ENCODE measurements around the gene CHD1. TPM values are rescaled to one million over a fixed set of nuclear protein-coding genes. Genes with fewer than 3 reads are reported as not detected.

The CHD1 gene
- total RNA-seq, 2 donors from 2014 or later: 20.4 to 20.6 TPM

DNA sequence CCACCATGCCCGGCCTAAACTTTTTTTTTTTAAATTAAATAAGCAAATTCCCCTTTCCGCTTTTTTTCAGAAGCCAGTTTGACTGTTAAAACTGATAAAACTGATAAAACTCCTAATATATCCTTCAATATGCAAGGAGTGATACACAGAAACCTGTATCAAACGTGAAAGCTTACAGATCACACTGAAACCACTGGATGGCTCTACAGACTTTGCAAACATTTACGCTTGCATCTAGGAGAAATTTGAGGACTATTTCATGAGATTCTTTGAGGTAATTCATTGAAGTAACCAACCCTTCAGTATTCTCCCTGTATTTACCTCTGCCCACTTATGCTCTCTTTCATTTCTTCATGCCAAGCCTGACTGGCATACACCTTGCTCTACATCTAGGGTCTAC is 40.6 kb upstream of the CHD1 start:
- DNase-seq (ENCODE audit: low spot score): no peak
- Histone ChIP-seq H3K9me3 (peaks cover 0 to 8% of the 10 kb centered on the region in 2 donors), H3K36me3 (no peaks in the 10 kb centered on the region), H3K4me3 (no peak overlapping the region), H3K4me1 (no peaks in the 10 kb centered on the region), H3K27ac (no peak overlapping the region), H3K27me3 (no peaks in the 10 kb centered on the region)
- TF ChIP-seq, protein P1, sequence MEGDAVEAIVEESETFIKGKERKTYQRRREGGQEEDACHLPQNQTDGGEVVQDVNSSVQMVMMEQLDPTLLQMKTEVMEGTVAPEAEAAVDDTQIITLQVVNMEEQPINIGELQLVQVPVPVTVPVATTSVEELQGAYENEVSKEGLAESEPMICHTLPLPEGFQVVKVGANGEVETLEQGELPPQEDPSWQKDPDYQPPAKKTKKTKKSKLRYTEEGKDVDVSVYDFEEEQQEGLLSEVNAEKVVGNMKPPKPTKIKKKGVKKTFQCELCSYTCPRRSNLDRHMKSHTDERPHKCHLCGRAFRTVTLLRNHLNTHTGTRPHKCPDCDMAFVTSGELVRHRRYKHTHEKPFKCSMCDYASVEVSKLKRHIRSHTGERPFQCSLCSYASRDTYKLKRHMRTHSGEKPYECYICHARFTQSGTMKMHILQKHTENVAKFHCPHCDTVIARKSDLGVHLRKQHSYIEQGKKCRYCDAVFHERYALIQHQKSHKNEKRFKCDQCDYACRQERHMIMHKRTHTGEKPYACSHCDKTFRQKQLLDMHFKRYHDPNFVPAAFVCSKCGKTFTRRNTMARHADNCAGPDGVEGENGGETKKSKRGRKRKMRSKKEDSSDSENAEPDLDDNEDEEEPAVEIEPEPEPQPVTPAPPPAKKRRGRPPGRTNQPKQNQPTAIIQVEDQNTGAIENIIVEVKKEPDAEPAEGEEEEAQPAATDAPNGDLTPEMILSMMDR (IDR thresholded peaks at IDR 0.05): no peak

- TF ChIP-seq, protein P1 (IDR thresholded peaks at IDR 0.05): no peak
- no peak for DNase-seq (ENCODE audit: low spot score)
- no peaks in the 10 kb centered on the region for H3K4me1 ChIP-seq
- H3K36me3 ChIP-seq: no peaks in the 10 kb centered on the region
- H3K27me3 ChIP-seq: no peaks in the 10 kb centered on the region
- peaks cover 0 to 8% of the 10 kb centered on the region in 2 donors for H3K9me3 ChIP-seq
- no peak overlapping the region for H3K27ac ChIP-seq
- H3K4me3 ChIP-seq: no peak overlapping the region
These were observed 39.3 kb upstream of the CHD1 start for GRCh38 chr5:98968056-98968564.

DNA sequence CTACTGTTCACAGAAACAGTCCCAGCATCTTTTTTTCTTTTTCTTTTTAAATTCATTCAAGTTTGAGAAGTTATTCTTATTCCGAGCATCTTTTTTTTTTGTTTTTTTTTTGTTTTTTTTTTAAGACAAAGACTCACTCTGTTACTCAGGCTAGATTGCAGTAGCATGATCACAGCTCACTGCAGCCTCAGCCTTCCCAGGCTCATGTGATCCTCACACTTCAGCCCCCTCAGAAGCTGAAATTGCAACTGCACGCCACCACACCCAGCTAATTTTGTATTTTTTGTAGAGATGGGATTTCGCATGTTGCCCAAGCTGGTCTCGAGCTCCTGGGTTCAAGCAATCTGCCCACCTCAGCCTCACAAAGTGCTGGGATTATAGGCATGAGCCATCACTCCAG is 36.4 kb upstream of the CHD1 start:
- TF ChIP-seq, protein P1 (IDR thresholded peaks at IDR 0.05): no peak
- Histone ChIP-seq H3K27me3 (no peaks in the 10 kb centered on the region), H3K4me3 (no peak overlapping the region), H3K9me3 (peaks cover 0 to 8% of the 10 kb centered on the region in 2 donors), H3K27ac (no peak overlapping the region), H3K4me1 (no peaks in the 10 kb centered on the region), H3K36me3 (no peaks in the 10 kb centered on the region)
- DNase-seq (ENCODE audit: low spot score): no peak

DNA sequence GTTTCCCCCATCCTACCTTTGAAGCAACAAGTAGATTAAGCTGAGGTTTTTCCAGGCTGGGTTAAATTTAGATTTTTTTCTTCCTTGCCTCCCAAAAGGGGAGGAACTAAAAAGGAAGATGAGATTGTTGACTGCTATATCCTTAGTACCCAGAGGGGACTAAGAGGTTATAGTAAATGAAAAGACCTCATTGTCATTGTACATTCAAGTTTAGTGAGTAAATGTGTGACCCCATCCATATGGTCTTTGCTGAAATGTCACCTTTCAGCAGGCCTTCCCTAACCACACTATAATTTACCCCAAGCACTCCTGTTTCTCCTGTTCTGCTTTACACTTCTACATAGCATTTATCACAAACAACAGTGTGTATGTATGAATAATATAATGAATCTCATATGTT is 35.8 kb upstream of the CHD1 start:
- no peaks in the 10 kb centered on the region for H3K36me3 ChIP-seq
- TF ChIP-seq, protein P1 (IDR thresholded peaks at IDR 0.05): no peak
- peaks cover 0 to 8% of the 10 kb centered on the region in 2 donors for H3K9me3 ChIP-seq
- H3K4me1 ChIP-seq: no peaks in the 10 kb centered on the region
- no peak overlapping the region for H3K4me3 ChIP-seq
- H3K27ac ChIP-seq: no peak overlapping the region
- DNase-seq (ENCODE audit: low spot score): no peak
- no peaks in the 10 kb centered on the region for H3K27me3 ChIP-seq

DNA sequence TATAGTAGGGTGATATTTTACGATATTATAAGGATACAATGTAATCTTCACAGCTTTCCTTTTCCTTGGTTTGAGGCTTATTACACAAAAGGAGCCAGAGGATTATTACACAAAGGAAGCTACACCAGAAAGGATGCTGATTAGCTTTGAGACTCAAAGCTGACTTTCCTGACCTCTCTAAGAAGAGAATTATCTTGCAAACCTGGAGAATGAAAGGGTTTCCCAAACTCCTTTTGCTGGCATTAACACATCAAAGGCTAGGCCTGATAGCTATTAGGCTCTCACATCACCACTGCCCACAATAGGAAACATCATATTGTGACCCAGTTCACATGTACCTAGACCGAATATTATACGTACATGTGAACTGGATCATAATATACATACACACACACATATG is 34.2 kb upstream of the CHD1 start:
- Histone ChIP-seq H3K4me1 (no peaks in the 10 kb centered on the region), H3K27ac (no peak overlapping the region), H3K27me3 (no peaks in the 10 kb centered on the region), H3K9me3 (peaks cover 0 to 8% of the 10 kb centered on the region in 2 donors), H3K4me3 (no peak overlapping the region), H3K36me3 (no peaks in the 10 kb centered on the region)
- no peak for DNase-seq (ENCODE audit: low spot score)
- TF ChIP-seq, protein P1 (IDR thresholded peaks at IDR 0.05): no peak

DNA sequence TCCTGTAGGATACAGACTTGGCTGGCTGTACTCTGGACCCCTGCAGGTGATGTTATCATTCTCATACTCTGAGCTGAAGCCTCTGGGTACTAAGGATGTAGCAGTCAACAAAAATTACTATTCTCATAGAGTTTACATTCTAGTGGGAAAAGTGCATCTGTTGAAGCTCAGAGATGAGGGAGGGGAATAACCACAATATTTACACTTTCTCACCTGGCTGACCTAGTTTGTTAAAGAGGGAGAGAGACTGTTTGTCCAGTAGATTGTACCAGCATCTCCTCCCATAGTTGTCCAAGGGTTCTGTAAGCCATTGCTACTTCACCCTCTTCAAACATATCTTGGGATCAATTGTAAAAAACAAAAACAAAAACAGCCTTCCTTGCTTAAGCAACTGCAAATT is 33.8 kb upstream of the CHD1 start:
- no peaks in the 10 kb centered on the region for H3K36me3 ChIP-seq
- no peaks in the 10 kb centered on the region for H3K4me1 ChIP-seq
- H3K9me3 ChIP-seq: peaks cover 0 to 8% of the 10 kb centered on the region in 2 donors
- H3K27me3 ChIP-seq: no peaks in the 10 kb centered on the region
- H3K27ac ChIP-seq: no peak overlapping the region
- H3K4me3 ChIP-seq: no peak overlapping the region
- TF ChIP-seq, protein P1 (IDR thresholded peaks at IDR 0.05): no peak
- DNase-seq (ENCODE audit: low spot score): no peak

Measured in right atrium auricular region (tissue), 2 donors.